ENCODE data around the gene FBLN2.

The FBLN2 gene

GRCh38 chr3:13628432-13628831, 79.5 kb downstream of the FBLN2 start:
- DNase-seq = no peak

GRCh38 chr3:13628841-13629551, 80.1 kb downstream of the FBLN2 start:
- no peak for DNase-seq

- no peak for DNase-seq
Measured at GRCh38 chr3:13629644-13630043, 80.7 kb downstream of the FBLN2 start.

GRCh38 chr3:13631256-13631655, 82.3 kb downstream of the FBLN2 start:
- no peak for DNase-seq

- no peak for DNase-seq
Measured at GRCh38 chr3:13633176-13633575, 84.3 kb downstream of the FBLN2 start.

- no peak for DNase-seq
Measured at GRCh38 chr3:13634151-13634550, 85.2 kb downstream of the FBLN2 start.

GRCh38 chr3:13634615-13635014, 85.7 kb downstream of the FBLN2 start:
- DNase-seq = no peak

GRCh38 chr3:13636186-13636585, 87.3 kb downstream of the FBLN2 start:
- no peak for DNase-seq

GRCh38 chr3:13636874-13637273, 87.9 kb downstream of the FBLN2 start:
- DNase-seq = no peak

GRCh38 chr3:13637311-13637891, 88.5 kb downstream of the FBLN2 start:
- DNase-seq = no peak

- no peak for DNase-seq
Measured at GRCh38 chr3:13637953-13638352, 89.0 kb downstream of the FBLN2 start.

GRCh38 chr3:13638927-13639326, 90.0 kb downstream of the FBLN2 start:
- no peak for DNase-seq

GRCh38 chr3:13642597-13642996, 93.7 kb downstream of the FBLN2 start:
- DNase-seq = no peak

- no peak for DNase-seq
Measured at GRCh38 chr3:13644341-13645117, 95.6 kb downstream of the FBLN2 start.

GRCh38 chr3:13645801-13646637, 97.1 kb downstream of the FBLN2 start:
- no peak for DNase-seq

GRCh38 chr3:13647298-13648059, 98.6 kb downstream of the FBLN2 start:
- peak in 1 of 2 experiments; percentile 14 for DNase-seq

GRCh38 chr3:13648060-13649001, 99.4 kb downstream of the FBLN2 start:
- peak; percentile 83 to 86 for DNase-seq

GRCh38 chr3:13650210-13651056, 101.5 kb downstream of the FBLN2 start:
- peak; percentile 82 to 83 for DNase-seq

- DNase-seq = no peak
Measured at GRCh38 chr3:13651057-13651400, 102.1 kb downstream of the FBLN2 start.

- no peak for DNase-seq
Measured at GRCh38 chr3:13651775-13652428, 103.0 kb downstream of the FBLN2 start.
